Stimulated activated CD4-positive, alpha-beta T cell treated with anti-CD3 and anti-CD28 coated beads, Interleukin-2, amount 100 ng/mL, for 24 hours (primary cell): ENCODE data around the gene FAM83F.

Experiments
- DNase-seq, 2 donors: peaks; one replicate each; pipeline ENCODE4 v3.0.0-alpha.2; 2020

Gene FAM83F

DNA sequence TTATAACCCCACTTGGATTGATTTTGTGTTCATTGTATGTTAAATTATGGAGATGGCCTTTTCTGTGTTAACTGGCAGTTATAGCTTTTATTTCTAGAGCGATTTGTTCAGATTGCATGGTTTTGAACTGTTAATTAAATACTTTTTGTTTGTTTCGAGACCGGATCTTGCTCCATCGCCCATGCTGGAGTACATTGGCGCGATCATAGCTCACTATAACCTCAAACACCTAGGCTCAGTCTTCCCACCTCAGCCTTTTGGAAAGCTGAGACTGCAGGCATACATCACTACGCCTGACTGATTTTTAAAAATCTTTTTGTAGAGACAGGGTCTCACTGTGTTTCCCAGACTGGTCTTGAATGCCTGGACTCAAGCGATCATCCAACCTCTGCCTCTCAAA lies 77.0 kb downstream of the FAM83F start:
- DNase-seq: no peak

GRCh38 chr22:40076702-40077645 lies 82.2 kb downstream of the FAM83F start:
- no peak for DNase-seq

- no peak for DNase-seq
Observed at GRCh38 chr22:40077646-40078016, 82.9 kb downstream of the FAM83F start.

- DNase-seq: no peak
Observed at GRCh38 chr22:40081662-40082061, 86.9 kb downstream of the FAM83F start.

DNA sequence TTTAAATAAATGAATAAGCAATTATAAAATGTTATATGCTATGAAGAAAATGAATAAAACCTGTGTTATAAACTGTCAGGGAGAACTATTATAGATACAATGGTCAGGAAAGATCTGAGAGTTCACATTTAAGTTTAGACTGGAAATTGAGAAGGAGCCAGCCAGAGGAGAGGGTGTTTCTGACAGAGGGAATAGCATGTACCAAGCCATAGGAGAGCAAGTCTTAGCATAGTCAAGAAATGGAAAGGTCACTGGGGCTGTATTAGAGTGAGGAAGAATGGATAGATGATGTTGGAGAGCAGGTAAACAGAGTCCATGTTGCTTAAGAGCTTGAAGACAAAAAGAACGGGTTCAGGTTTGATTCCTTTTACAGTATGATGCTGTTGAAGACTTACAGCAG lies 87.4 kb downstream of the FAM83F start:
- no peak for DNase-seq

GRCh38 chr22:40083794-40084193 lies 89.0 kb downstream of the FAM83F start:
- DNase-seq: no peak

GRCh38 chr22:40084246-40084645 lies 89.5 kb downstream of the FAM83F start:
- no peak for DNase-seq

GRCh38 chr22:40088818-40089217 lies 94.1 kb downstream of the FAM83F start:
- DNase-seq: no peak
